Measurements from ENCODE around the gene AK8. TPM values are rescaled to one million over a fixed set of nuclear protein-coding genes. Genes with fewer than 3 reads are reported as not detected.

AK8 gene
- total RNA-seq, 2 experiments from 2014 or later: 0.27 TPM; not detected in 1

- H4K20me1 ChIP-seq (ENCODE audit: insufficient read depth, low read length): no peaks in the 10 kb centered on the region
- H2AFZ ChIP-seq (ENCODE audit: low read length): no peak overlapping the region
- no peaks in the 10 kb centered on the region for H3K9me2 ChIP-seq (ENCODE audit: insufficient read depth, low read length)
- CTCF ChIA-PET (ENCODE audit: unreplicated experiment): no interaction called here
- no TSS peak for BruUV-seq (replicated peaks)
- H3K79me2 ChIP-seq (ENCODE audit: insufficient read depth, low read depth, low read length): no peaks in the 10 kb centered on the region
- no peak for DNase-seq (ENCODE audit: low spot score)
- no peaks in the 10 kb centered on the region for H3K9me3 ChIP-seq (ENCODE audit: low read length)
- H3K4me1 ChIP-seq (ENCODE audit: insufficient read depth, low read length, poor library complexity, severe bottlenecking): no peaks in the 10 kb centered on the region
- TF ChIP-seq EZH2phosphoT487 (IDR thresholded peaks at IDR 0.05; ENCODE audit: borderline replicate concordance, low read depth, low read length) (no peak), CTCF (conservative IDR thresholded peaks at IDR 0.05; ENCODE audit: low read length) (no peak)
- no peak overlapping the region for H3K4me2 ChIP-seq (ENCODE audit: low read length)
- no peak overlapping the region for H3K4me3 ChIP-seq (ENCODE audit: low read depth, low read length, poor library complexity, severe bottlenecking)
- H3K27ac ChIP-seq (ENCODE audit: low read depth, low read length, poor library complexity, severe bottlenecking): no peak overlapping the region
- intact Hi-C loops (cut with micrococcal nuclease; ENCODE audit: unreplicated experiment): no loop called here
- no peaks in the 10 kb centered on the region for H3K36me3 ChIP-seq (ENCODE audit: insufficient read depth, low read length)
- POLR2A ChIA-PET: no interaction called here
Observed at GRCh38 chr9:132833550-132834121, 44.4 kb downstream of the AK8 start.

GRCh38 chr9:132832171-132832881 lies 45.8 kb downstream of the AK8 start:
- TF ChIP-seq EZH2phosphoT487 (IDR thresholded peaks at IDR 0.05; ENCODE audit: borderline replicate concordance, low read depth, low read length): no peak
- TF ChIP-seq CTCF (conservative IDR thresholded peaks at IDR 0.05; ENCODE audit: low read length): no peak
- Histone ChIP-seq H3K4me1 (ENCODE audit: insufficient read depth, low read length, poor library complexity, severe bottlenecking) (no peaks in the 10 kb centered on the region), H2AFZ (ENCODE audit: low read length) (no peak overlapping the region), H3K9me2 (ENCODE audit: insufficient read depth, low read length) (no peaks in the 10 kb centered on the region), H3K36me3 (ENCODE audit: insufficient read depth, low read length) (no peaks in the 10 kb centered on the region), H3K4me2 (ENCODE audit: low read length) (no peak overlapping the region), H3K79me2 (ENCODE audit: insufficient read depth, low read depth, low read length) (no peaks in the 10 kb centered on the region), H3K9me3 (ENCODE audit: low read length) (no peaks in the 10 kb centered on the region), H3K27ac (ENCODE audit: low read depth, low read length, poor library complexity, severe bottlenecking) (no peak overlapping the region), H3K4me3 (ENCODE audit: low read depth, low read length, poor library complexity, severe bottlenecking) (no peak overlapping the region), H4K20me1 (ENCODE audit: insufficient read depth, low read length) (no peaks in the 10 kb centered on the region)
- intact Hi-C loops (cut with micrococcal nuclease; ENCODE audit: unreplicated experiment): no loop called here
- no TSS peak for BruUV-seq (replicated peaks)
- ChIA-PET CTCF (ENCODE audit: unreplicated experiment) (no interaction called here), POLR2A (no interaction called here)
- DNase-seq (ENCODE audit: low spot score): no peak

GRCh38 chr9:132828201-132828770 lies 49.8 kb downstream of the AK8 start:
- TF ChIP-seq CTCF (conservative IDR thresholded peaks at IDR 0.05; ENCODE audit: low read length): no peak
- no peak for TF ChIP-seq EZH2phosphoT487 (IDR thresholded peaks at IDR 0.05; ENCODE audit: borderline replicate concordance, low read depth, low read length)
- intact Hi-C loops (cut with micrococcal nuclease; ENCODE audit: unreplicated experiment): no loop called here
- no peaks in the 10 kb centered on the region for H3K4me1 ChIP-seq (ENCODE audit: insufficient read depth, low read length, poor library complexity, severe bottlenecking)
- no peak overlapping the region for H3K4me2 ChIP-seq (ENCODE audit: low read length)
- DNase-seq (ENCODE audit: low spot score): no peak
- H2AFZ ChIP-seq (ENCODE audit: low read length): no peak overlapping the region
- ChIA-PET CTCF (ENCODE audit: unreplicated experiment) (interaction anchor here (1.1 kb wide), 1 partner anchor 405 kb away, joined by 4 read pairs; no protein-coding TSS in a partner anchor), POLR2A (interaction anchor here (0.5 to 0.7 kb wide), 2 partner anchors 559 to 744 kb away, joined by 3 read pairs; no protein-coding TSS in a partner anchor)
- no peaks in the 10 kb centered on the region for H3K36me3 ChIP-seq (ENCODE audit: insufficient read depth, low read length)
- no peaks in the 10 kb centered on the region for H3K9me2 ChIP-seq (ENCODE audit: insufficient read depth, low read length)
- no peaks in the 10 kb centered on the region for H4K20me1 ChIP-seq (ENCODE audit: insufficient read depth, low read length)
- H3K4me3 ChIP-seq (ENCODE audit: low read depth, low read length, poor library complexity, severe bottlenecking): no peak overlapping the region
- H3K27ac ChIP-seq (ENCODE audit: low read depth, low read length, poor library complexity, severe bottlenecking): no peak overlapping the region
- no TSS peak for BruUV-seq (replicated peaks)
- H3K79me2 ChIP-seq (ENCODE audit: insufficient read depth, low read depth, low read length): no peaks in the 10 kb centered on the region
- H3K9me3 ChIP-seq (ENCODE audit: low read length): no peaks in the 10 kb centered on the region

Data from OCI-LY7 (cell line).